WTC11 (cell line): ENCODE measurements around the gene KRTAP5-11. TPM values are rescaled to one million over a fixed set of nuclear protein-coding genes. Genes with fewer than 3 reads are reported as not detected.
"Not testable (repeated sequence)": the region's sequence is repeated elsewhere in the genome, so short reads cannot be mapped to it uniquely, and the experiment has no call there.

ENCODE experiments used
- ATAC-seq: fragments of 200-7000 bp; cut with Tn5 transposase; 2 replicates; pipeline ENCODE4 v1.10.0; 2021; ENCODE audit warnings: mild to moderate bottlenecking, moderate library complexity
- CTCF ChIA-PET: fragments of 300-600 bp; sonication (Branson Sonifier 250); formaldehyde crosslinking; loops from one replicate; lab custom pipeline; 2021; ENCODE audit warnings: antibody characterized with exemption; lab: Charles Lee
- POLR2A ChIA-PET: fragments of 350-600 bp; sonication (Branson Sonifier 250); formaldehyde crosslinking; loops from one replicate; lab custom pipeline; 2021; ENCODE audit warnings: antibody characterized with exemption; lab: Charles Lee
- DNase-seq: peaks from one replicate; pipeline ENCODE4 v3.0.0; 2021; ENCODE audit warnings: low spot score
- H3K27ac Mint-ChIP-seq: 2 replicates; pipeline ENCODE4 v1.8.0; 2021; ENCODE audit warnings: mixed read lengths
- H3K27me3 Mint-ChIP-seq: 2 replicates; pipeline ENCODE4 v1.8.0; 2021; ENCODE audit warnings: low read depth, mild to moderate bottlenecking, moderate library complexity, mixed read lengths
- H3K36me3 Mint-ChIP-seq: 2 replicates; pipeline ENCODE4 v1.8.0; 2021; ENCODE audit warnings: mixed read lengths
- H3K4me1 Mint-ChIP-seq: 2 replicates; pipeline ENCODE4 v1.8.0; 2022; ENCODE audit warnings: mixed read lengths
- H3K4me3 Mint-ChIP-seq: 2 replicates; pipeline ENCODE4 v1.8.0; 2021; ENCODE audit warnings: mild to moderate bottlenecking, moderate library complexity, mixed read lengths
- H3K9me3 Mint-ChIP-seq: 2 replicates; pipeline ENCODE4 v1.8.0; 2021; ENCODE audit warnings: mixed read lengths
- ATF2 ChIP-seq: sonication (generic); formaldehyde crosslinking; IDR thresholded peaks from 2 replicates; pipeline ENCODE4 v1.8.1; 2022; ENCODE audit warnings: low read depth, missing genetic modification reagents, borderline replicate concordance
- ATF3 ChIP-seq: sonication (generic); formaldehyde crosslinking; conservative IDR thresholded peaks from 2 replicates; pipeline ENCODE4 v1.8.1; 2022; ENCODE audit warnings: mild to moderate bottlenecking, missing genetic modification reagents
- CTCF ChIP-seq: fragments of 200-600 bp; IDR thresholded peaks from 2 replicates; pipeline ENCODE4 v1.8.0; 2022; ENCODE audit warnings: antibody characterized with exemption
- E2F1 ChIP-seq: sonication (generic); formaldehyde crosslinking; IDR thresholded peaks from 2 replicates; pipeline ENCODE4 v1.8.0; 2022; ENCODE audit warnings: mild to moderate bottlenecking, missing genetic modification reagents
- ETV6 ChIP-seq: sonication (generic); formaldehyde crosslinking; IDR thresholded peaks from 2 replicates; pipeline ENCODE4 v1.8.1; 2022; ENCODE audit warnings: mild to moderate bottlenecking, missing genetic modification reagents
- FOXJ3 ChIP-seq: sonication (generic); formaldehyde crosslinking; IDR thresholded peaks from 2 replicates; pipeline ENCODE4 v1.9.0; 2021; ENCODE audit warnings: missing genetic modification reagents, mild to moderate bottlenecking, borderline replicate concordance
- FOXP1 ChIP-seq: sonication (generic); formaldehyde crosslinking; IDR thresholded peaks from 2 replicates; pipeline ENCODE4 v1.8.0; 2022; ENCODE audit warnings: missing genetic modification reagents, mild to moderate bottlenecking, moderate library complexity, borderline replicate concordance
- HMGA2 ChIP-seq: fragments of 250-450 bp; sonication (Bioruptor Pico); IDR thresholded peaks from 2 replicates; pipeline ENCODE4 v1.4.0; 2021; ENCODE audit warnings: mild to moderate bottlenecking, moderate library complexity
- IRF2 ChIP-seq: sonication (generic); formaldehyde crosslinking; IDR thresholded peaks from 2 replicates; pipeline ENCODE4 v1.8.0; 2022; ENCODE audit warnings: low read depth, missing genetic modification reagents, borderline replicate concordance
- JAZF1 ChIP-seq: fragments of 250-450 bp; sonication (Bioruptor Pico); IDR thresholded peaks from 2 replicates; pipeline ENCODE4 v1.9.0; 2021; ENCODE audit warnings: moderate library complexity, mild to moderate bottlenecking, inconsistent platforms
- JUN ChIP-seq: sonication (generic); formaldehyde crosslinking; IDR thresholded peaks from 2 replicates; pipeline ENCODE4 v1.8.0; 2023; ENCODE audit warnings: mild to moderate bottlenecking, missing genetic modification reagents
- MAX ChIP-seq: sonication (generic); formaldehyde crosslinking; IDR thresholded peaks from 2 replicates; pipeline ENCODE4 v1.8.0; 2022; ENCODE audit warnings: mild to moderate bottlenecking, missing genetic modification reagents
- NR2C2 ChIP-seq: sonication (generic); formaldehyde crosslinking; IDR thresholded peaks from 2 replicates; pipeline ENCODE4 v1.8.0; 2022; ENCODE audit warnings: mild to moderate bottlenecking, missing genetic modification reagents
- NR3C1 ChIP-seq: sonication (generic); formaldehyde crosslinking; conservative IDR thresholded peaks from 2 replicates; pipeline ENCODE4 v1.8.1; 2023; ENCODE audit warnings: low read depth, mild to moderate bottlenecking, missing genetic modification reagents
- OVOL2 ChIP-seq: fragments of 250-450 bp; sonication (Bioruptor Pico); IDR thresholded peaks from 2 replicates; pipeline ENCODE4 v1.9.0; 2021; ENCODE audit warnings: mild to moderate bottlenecking, borderline replicate concordance
- SMAD3 ChIP-seq: sonication (generic); formaldehyde crosslinking; IDR thresholded peaks from 2 replicates; pipeline ENCODE4 v1.8.0; 2022; ENCODE audit warnings: missing genetic modification reagents, mild to moderate bottlenecking, borderline replicate concordance
- TP53 ChIP-seq: sonication (generic); formaldehyde crosslinking; IDR thresholded peaks from 2 replicates; pipeline ENCODE4 v1.8.1; 2023; ENCODE audit warnings: mild to moderate bottlenecking, missing genetic modification reagents
- USF2 ChIP-seq: sonication (generic); formaldehyde crosslinking; IDR thresholded peaks from 2 replicates; pipeline ENCODE4 v1.8.1; 2023; ENCODE audit warnings: mild to moderate bottlenecking, missing genetic modification reagents, moderate library complexity
- ZMAT4 ChIP-seq: fragments of 250-450 bp; sonication (Bioruptor Pico); IDR thresholded peaks from 2 replicates; pipeline ENCODE4 v1.9.0; 2021; ENCODE audit warnings: mild to moderate bottlenecking
- ZNF232 ChIP-seq: sonication (generic); formaldehyde crosslinking; IDR thresholded peaks from 2 replicates; pipeline ENCODE4 v1.8.0; 2022; ENCODE audit warnings: mild to moderate bottlenecking, missing genetic modification reagents
- ZSCAN18 ChIP-seq: fragments of 250-450 bp; sonication (Bioruptor Pico); IDR thresholded peaks from 2 replicates; pipeline ENCODE4 v2.1.2; 2022; ENCODE audit warnings: mild to moderate bottlenecking, moderate library complexity
- total RNA-seq: library from RNA; stranded (reverse); gene quantifications from 3 replicates; pipeline ENCODE4 v1.2.3, GENCODE V29; 2021

Gene KRTAP5-11
- total RNA-seq, 1 experiment from 2014 or later: not detected

- TF ChIP-seq ZNF232 (CRISPR knock-in tag): no peak
- TF ChIP-seq IRF2 (CRISPR knock-in tag): no peak
- TF ChIP-seq HMGA2: no peak
- TF ChIP-seq E2F1: no peak
These were observed 5.1 kb downstream of the KRTAP5-11 start (continued) for GRCh38 chr11:71577469-71578004.

GRCh38 chr11:71576688-71577465 lies 5.8 kb downstream of the KRTAP5-11 start:
- H3K27ac Mint-ChIP-seq, ATAC-seq, CTCF ChIA-PET, POLR2A ChIA-PET, H3K4me3 Mint-ChIP-seq, DNase-seq, H3K36me3 Mint-ChIP-seq, H3K9me3 Mint-ChIP-seq: not testable (repeated sequence)
- Mint-ChIP-seq H3K4me1 (peaks cover 27% of the 10 kb centered on the region), H3K27me3 (peaks cover 20% of the 10 kb centered on the region)

GRCh38 chr11:71575723-71576424 lies 6.8 kb downstream of the KRTAP5-11 start:
- Mint-ChIP-seq H3K27ac (no peak overlapping the region), H3K4me3 (no peak overlapping the region), H3K36me3 (no peaks in the 10 kb centered on the region), H3K9me3 (no peaks in the 10 kb centered on the region), H3K4me1 (peaks cover 17% of the 10 kb centered on the region), H3K27me3 (peaks cover 10% of the 10 kb centered on the region)
- ChIA-PET POLR2A (no interaction called here), CTCF (interaction anchor here (1.1 kb wide), 1 partner anchor 13 kb away, joined by 3 read pairs; no protein-coding TSS in a partner anchor)
- DNase-seq: no peak
- no peak for ATAC-seq
- no peak for TF ChIP-seq ZSCAN18 (CRISPR knock-in tag)
- TF ChIP-seq CTCF: no peak
- no peak for TF ChIP-seq NR2C2
- TF ChIP-seq FOXP1 (CRISPR knock-in tag): no peak

GRCh38 chr11:71574418-71574817 lies 8.3 kb downstream of the KRTAP5-11 start:
- no peak for ATAC-seq
- Mint-ChIP-seq H3K4me1 (peaks cover 8% of the 10 kb centered on the region), H3K36me3 (no peaks in the 10 kb centered on the region), H3K27me3 (no peaks in the 10 kb centered on the region), H3K4me3 (no peak overlapping the region), H3K27ac (no peak overlapping the region), H3K9me3 (no peaks in the 10 kb centered on the region)
- ChIA-PET CTCF (interaction anchor here (0.6 to 1.2 kb wide), 4 partner anchors 11 to 154 kb away, joined by 3 to 4 read pairs (median 4); no protein-coding TSS in a partner anchor), POLR2A (no interaction called here)
- DNase-seq: no peak
- TF ChIP-seq MAX (CRISPR knock-in tag) (no peak), ATF2 (no peak), FOXJ3 (CRISPR knock-in tag) (no peak), ZMAT4 (no peak), ETV6 (CRISPR knock-in tag) (no peak), USF2 (CRISPR knock-in tag) (no peak), IRF2 (CRISPR knock-in tag) (no peak), NR3C1 (CRISPR knock-in tag) (no peak), ATF3 (CRISPR knock-in tag) (no peak), SMAD3 (CRISPR knock-in tag) (no peak), JAZF1 (CRISPR knock-in tag) (no peak), JUN (CRISPR knock-in tag) (no peak), OVOL2 (CRISPR knock-in tag) (no peak), TP53 (CRISPR knock-in tag) (no peak)
